Chondrocyte (in vitro differentiated cells): ENCODE data around the gene POTEI. TPM values are rescaled to one million over a fixed set of nuclear protein-coding genes. Genes with fewer than 3 reads are reported as not detected.
A peak's percentile ranks its signal among the peaks of the same experiment; 100 is the strongest.
"Not testable (repeated sequence)": the region's sequence is repeated elsewhere in the genome, so short reads cannot be mapped to it uniquely, and the experiment has no call there.

Experiments used
- DNase-seq: peaks from one replicate; pipeline ENCODE4 v3.0.0; 2021; ENCODE audit warnings: mixed read lengths, low spot score
- H3K27ac Mint-ChIP-seq: one replicate; pipeline ENCODE4 v1.8.0; 2021; ENCODE audit warnings: mild to moderate bottlenecking, moderate library complexity, mixed read lengths; ENCODE audit not compliant: unreplicated experiment
- H3K27me3 Mint-ChIP-seq: 2 replicates; pipeline ENCODE4 v1.8.0; 2021; ENCODE audit warnings: low read depth, mixed read lengths
- H3K36me3 Mint-ChIP-seq: 2 replicates; pipeline ENCODE4 v1.8.0; 2021; ENCODE audit warnings: low read depth, mixed read lengths
- H3K4me1 Mint-ChIP-seq: 2 replicates; pipeline ENCODE4 v1.8.0; 2021; ENCODE audit warnings: low read depth, mild to moderate bottlenecking, mixed read lengths
- H3K4me3 Mint-ChIP-seq: one replicate; pipeline ENCODE4 v1.8.0; 2021; ENCODE audit warnings: mild to moderate bottlenecking, moderate library complexity, mixed read lengths; ENCODE audit not compliant: unreplicated experiment
- H3K9me3 Mint-ChIP-seq: 2 replicates; pipeline ENCODE4 v1.8.0; 2021; ENCODE audit warnings: low read depth, mixed read lengths
- CTCF ChIP-seq: fragments of 200-600 bp; sonication (generic); IDR thresholded peaks from 2 replicates; pipeline ENCODE4 v1.5.0; 2021; ENCODE audit warnings: antibody characterized with exemption, mild to moderate bottlenecking, moderate library complexity
- total RNA-seq: library from RNA; stranded (reverse); gene quantifications from 3 replicates; pipeline ENCODE4 v1.2.1, GENCODE V29; 2021

The POTEI gene
- total RNA-seq, 1 donor from 2014 or later = 1.0 TPM

DNA sequence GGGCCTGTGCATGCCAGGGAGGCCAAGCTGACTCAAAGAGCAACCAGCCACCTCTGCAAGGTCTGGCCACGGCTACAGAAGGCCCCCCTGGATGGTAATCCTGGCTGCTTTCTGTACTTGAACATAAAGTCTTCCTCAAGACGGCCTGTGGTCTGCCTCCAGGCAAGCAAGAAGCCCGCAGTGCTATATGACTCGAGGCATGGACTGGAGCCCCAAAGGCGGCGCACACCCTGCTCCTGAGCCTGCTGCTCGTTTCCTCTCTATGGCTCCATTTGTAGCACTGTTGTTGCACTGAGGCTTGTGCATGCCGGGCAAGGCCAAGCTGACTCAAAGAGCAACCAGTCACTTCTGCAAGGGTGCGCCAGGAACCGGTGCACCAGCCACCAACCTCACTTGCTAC, 57.3 kb downstream of the POTEI start:
- H3K27ac Mint-ChIP-seq, H3K27me3 Mint-ChIP-seq, H3K4me1 Mint-ChIP-seq, H3K4me3 Mint-ChIP-seq, H3K9me3 Mint-ChIP-seq, DNase-seq, H3K36me3 Mint-ChIP-seq: not testable (repeated sequence)

DNA sequence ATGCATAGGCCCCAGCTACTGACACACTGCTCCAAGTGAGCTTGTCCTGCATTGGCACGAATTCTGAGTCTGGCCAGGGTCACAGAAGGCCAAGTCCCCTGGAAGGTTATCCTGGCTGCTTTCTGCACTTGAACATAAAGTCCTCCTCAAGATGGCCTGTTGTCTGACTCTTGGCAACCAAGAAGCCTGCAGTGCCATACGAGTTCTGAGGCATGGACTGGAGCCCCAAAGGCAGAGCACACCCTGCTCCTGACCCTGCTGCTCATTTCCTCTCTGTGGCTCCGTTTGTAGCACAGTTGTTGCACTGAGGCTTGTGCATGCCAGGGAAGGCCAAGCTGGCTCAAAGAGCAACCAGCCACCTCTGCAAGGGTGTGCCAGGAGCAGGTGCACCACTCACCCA, 57.9 kb downstream of the POTEI start:
- not testable (repeated sequence) for H3K9me3 Mint-ChIP-seq, H3K27ac Mint-ChIP-seq, H3K4me1 Mint-ChIP-seq, H3K4me3 Mint-ChIP-seq, DNase-seq, H3K27me3 Mint-ChIP-seq, H3K36me3 Mint-ChIP-seq

DNA sequence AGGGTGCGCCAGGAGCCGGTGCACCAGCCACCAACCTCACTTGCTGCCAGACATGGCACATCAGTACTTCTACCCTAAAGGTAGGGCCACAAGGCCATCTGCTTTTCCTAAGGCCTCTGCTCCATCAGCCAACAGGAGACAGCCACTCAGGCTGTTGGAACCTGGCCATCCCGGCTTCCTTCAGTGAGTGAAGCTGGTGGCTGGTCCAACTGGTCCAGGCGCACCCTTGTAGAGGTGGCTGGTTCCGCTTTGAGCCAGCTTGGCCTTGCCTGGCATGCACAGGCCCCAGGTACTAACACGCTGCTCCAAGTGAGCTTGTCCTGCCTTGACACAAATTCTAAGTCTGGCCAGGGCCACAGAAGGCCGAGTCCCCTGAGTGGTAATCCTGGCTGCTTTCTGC, 58.8 kb downstream of the POTEI start:
- not testable (repeated sequence) for H3K27me3 Mint-ChIP-seq

GRCh38 chr2:130427631-130428030, 81.5 kb downstream of the POTEI start:
- H3K27ac Mint-ChIP-seq, H3K4me1 Mint-ChIP-seq, H3K36me3 Mint-ChIP-seq, H3K27me3 Mint-ChIP-seq, H3K9me3 Mint-ChIP-seq, H3K4me3 Mint-ChIP-seq: not testable (repeated sequence)
- DNase-seq = peak; percentile 78

More for the DNA sequence above, 58.8 kb downstream of the POTEI start:
- not testable (repeated sequence) for H3K9me3 Mint-ChIP-seq, DNase-seq, H3K36me3 Mint-ChIP-seq, H3K4me1 Mint-ChIP-seq, H3K27ac Mint-ChIP-seq, H3K4me3 Mint-ChIP-seq

GRCh38 chr2:130418845-130419244, 90.3 kb downstream of the POTEI start:
- not testable (repeated sequence) for H3K36me3 Mint-ChIP-seq, H3K9me3 Mint-ChIP-seq, H3K27me3 Mint-ChIP-seq, DNase-seq, H3K4me3 Mint-ChIP-seq, H3K4me1 Mint-ChIP-seq, H3K27ac Mint-ChIP-seq

DNA sequence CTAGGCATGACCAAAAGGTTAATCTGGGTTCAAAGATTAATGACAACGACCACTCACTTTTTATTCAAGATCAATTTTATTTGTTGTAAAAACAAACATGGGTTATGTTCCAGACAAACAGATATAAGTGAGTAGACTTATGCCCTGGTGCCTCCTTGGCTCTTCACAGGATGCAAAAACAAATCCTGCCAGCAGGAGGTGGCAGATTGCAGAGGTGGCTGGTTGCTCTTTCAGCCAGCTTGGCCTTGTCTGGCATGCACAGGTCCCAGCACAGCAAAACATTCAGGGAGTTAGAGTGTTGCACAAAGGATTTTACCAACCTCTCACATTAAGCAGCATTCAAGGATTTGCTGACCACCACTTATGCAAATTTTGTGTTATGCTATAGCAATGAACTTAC, 92.4 kb downstream of the POTEI start:
- not testable (repeated sequence) for H3K36me3 Mint-ChIP-seq, H3K27me3 Mint-ChIP-seq, H3K9me3 Mint-ChIP-seq, H3K27ac Mint-ChIP-seq, DNase-seq, H3K4me1 Mint-ChIP-seq, H3K4me3 Mint-ChIP-seq
- TF ChIP-seq CTCF = peak; percentile 9

Other genes starting within 250 kb of the POTEI start
- gene IMP4, start 166.4 kb downstream of the POTEI start, total RNA-seq = 43.5 to 50.1 TPM (median 48.4 TPM) in 3 replicates
- gene PTPN18, start 153.3 kb downstream of the POTEI start, total RNA-seq = 24.0 to 31.9 TPM (median 26.0 TPM) in 3 replicates
- not detected in 3 replicates for gene CFC1B, start 11.9 kb upstream of the POTEI start, total RNA-seq
- gene CFC1, start 90.2 kb upstream of the POTEI start, total RNA-seq = not detected in 3 replicates
- not detected in 3 replicates for gene POTEJ, start 102.1 kb upstream of the POTEI start, total RNA-seq
- gene GPR148, start 219.7 kb upstream of the POTEI start, total RNA-seq = not detected in 3 replicates
- gene AMER3, start 246.2 kb upstream of the POTEI start, total RNA-seq = not detected in 3 replicates